Panc1 (cell line): Measurements from ENCODE around the gene RAB7B. TPM values are rescaled to one million over a fixed set of nuclear protein-coding genes. Genes with fewer than 3 reads are reported as not detected.

ENCODE experiments used
- ATAC-seq: fragments of 200-7000 bp; cut with Tn5 transposase; 2 replicates; pipeline ENCODE4 v1.9.1; 2020; ENCODE audit warnings: mild to moderate bottlenecking, moderate library complexity
- BruUV-seq: library from RNA; stranded (reverse); fragments of 400-500 nt; replicated peaks from 2 replicates; lab custom pipeline; 2021; lab: Mats Ljungman, UMichigan
- CTCF ChIA-PET: fragments of 300-600 bp; sonication (Branson Sonifier 250); formaldehyde crosslinking; loops from one replicate; lab custom pipeline; 2022; ENCODE audit warnings: antibody characterized with exemption; lab: Charles Lee
- POLR2A ChIA-PET: fragments of 300-600 bp; sonication (Branson Sonifier 250); formaldehyde crosslinking; loops from one replicate; lab custom pipeline; 2022; ENCODE audit warnings: antibody characterized with exemption; lab: Charles Lee
- DNase-seq: peaks from one replicate; pipeline ENCODE4 v3.0.0-alpha.2; 2010; ENCODE audit warnings: low read depth, low spot score
- H3K27ac ChIP-seq: 2 replicates; pipeline ENCODE4 v1.5.1; 2011; ENCODE audit warnings: mild to moderate bottlenecking, low read length, inconsistent platforms
- H3K27me3 ChIP-seq: fragments of 200-500 bp; sonication (Bioruptor generic); 2 replicates; pipeline ENCODE4 v1.6.0; 2014; ENCODE audit warnings: low read length, inconsistent platforms; ENCODE audit not compliant: control insufficient read depth, insufficient read depth
- H3K36me3 ChIP-seq: fragments of 200-500 bp; sonication (Bioruptor generic); 2 replicates; pipeline ENCODE4 v1.5.1; 2014; ENCODE audit warnings: inconsistent platforms, mild to moderate bottlenecking, low read length, moderate library complexity; ENCODE audit not compliant: control insufficient read depth, insufficient read depth
- H3K4me1 ChIP-seq: 2 replicates; pipeline ENCODE4 v1.5.1; 2011; ENCODE audit warnings: inconsistent platforms, mild to moderate bottlenecking, low read length, moderate library complexity; ENCODE audit not compliant: control insufficient read depth, insufficient read depth
- H3K4me3 ChIP-seq, 2 experiments: 2 replicates each; pipeline ENCODE4 v1.5.1; 2011 to 2012; ENCODE audit warnings: low read depth in 2 of 2, low read length in 2 of 2, mild to moderate bottlenecking in 2 of 2, inconsistent platforms in 1 of 2, moderate library complexity in 1 of 2
- H3K9me3 ChIP-seq: fragments of 200-500 bp; sonication (Bioruptor generic); 2 replicates; pipeline ENCODE4 v1.5.1; 2014; ENCODE audit warnings: low read depth, mild to moderate bottlenecking, inconsistent platforms, low read length, moderate library complexity; ENCODE audit not compliant: control insufficient read depth, insufficient read depth
- CTCF ChIP-seq: fragments of 450-650 bp; IDR thresholded peaks from 2 replicates; pipeline ENCODE4 v1.5.1; 2017; ENCODE audit warnings: mild to moderate bottlenecking
- POLR2AphosphoS5 ChIP-seq: IDR thresholded peaks from 2 replicates; pipeline ENCODE4 v1.6.1; 2012; ENCODE audit warnings: mild to moderate bottlenecking, low read depth, low read length, moderate library complexity
- REST ChIP-seq, 2 experiments: IDR thresholded peaks; 2 replicates each; pipeline ENCODE4 v1.6.1; 2011 to 2012; ENCODE audit warnings: low read depth in 2 of 2, control low read depth in 1 of 2, low read length in 1 of 2, mild to moderate bottlenecking in 1 of 2, moderate library complexity in 1 of 2; ENCODE audit not compliant: insufficient read depth in 1 of 2
- SIN3A ChIP-seq: IDR thresholded peaks from 2 replicates; pipeline ENCODE4 v1.6.1; 2012; ENCODE audit warnings: low read depth, mild to moderate bottlenecking, low read length, moderate library complexity, borderline replicate concordance; ENCODE audit not compliant: insufficient read depth
- TCF7L2 ChIP-seq: IDR thresholded peaks from 2 replicates; pipeline ENCODE4 v1.6.1; 2011; ENCODE audit warnings: mild to moderate bottlenecking, low read depth, low read length, inconsistent platforms
- in situ Hi-C: cut with HindIII; loops from 2 replicates; pipeline ENCODE4 v1.10.0; 2016; ENCODE audit warnings: low sequenced_read_pairs, low pct_unique_long_range_greater_than_20kb
- intact Hi-C: fragments of 100-400 bp; cut with micrococcal nuclease; formaldehyde crosslinking; loops from one replicate; pipeline ENCODE4 v1.10.0; 2022; ENCODE audit not compliant: unreplicated experiment
- total RNA-seq: library from RNA; stranded (reverse); gene quantifications from one replicate; pipeline ENCODE4 v1.2.1, GENCODE V29; 2021; ENCODE audit not compliant: unreplicated experiment

The RAB7B gene
- total RNA-seq, 1 experiment from 2014 or later: 0.05 TPM

GRCh38 chr1:205929496-205930194 is 73.5 kb downstream of the RAB7B start:
- no TSS peak for BruUV-seq
- Histone ChIP-seq H3K4me3 (no peak overlapping the region), H3K4me1 (peaks cover 6% of the 10 kb centered on the region; the same call in 1 of the 2 replicates), H3K36me3 (no peaks in the 10 kb centered on the region), H3K9me3 (no peaks in the 10 kb centered on the region), H3K27me3 (peaks cover 2% of the 10 kb centered on the region), H3K27ac (no peak overlapping the region)
- DNase-seq (no peak), ATAC-seq (no peak)
- intact Hi-C loops: no loop called here
- TF ChIP-seq POLR2AphosphoS5: no peak
- TF ChIP-seq REST (IDR thresholded peaks at IDR 0.05; ENCODE audit: insufficient read depth in 1 of 2, low read depth in 2 of 2, low read length in 1 of 2): no peak
- TF ChIP-seq SIN3A: no peak
- TF ChIP-seq TCF7L2: no peak
- no peak for TF ChIP-seq CTCF
- in situ Hi-C loops: no loop called here
- CTCF ChIA-PET: interaction anchor here (1.9 kb wide), 1 partner anchor 47 kb away, joined by 5 read pairs; no protein-coding TSS in a partner anchor
- POLR2A ChIA-PET: no interaction called here

GRCh38 chr1:205928317-205928716 is 74.9 kb downstream of the RAB7B start:
- no peak overlapping the region for H3K4me3 ChIP-seq
- no peaks in the 10 kb centered on the region for H3K9me3 ChIP-seq
- intact Hi-C loops: no loop called here
- no peaks in the 10 kb centered on the region for H3K36me3 ChIP-seq
- ATAC-seq: no peak
- no peak overlapping the region for H3K27ac ChIP-seq
- DNase-seq: no peak
- in situ Hi-C loops: no loop called here
- BruUV-seq: no TSS peak
- TF ChIP-seq CTCF (no peak), REST (IDR thresholded peaks at IDR 0.05; ENCODE audit: insufficient read depth in 1 of 2, low read depth in 2 of 2, low read length in 1 of 2) (no peak), POLR2AphosphoS5 (no peak), TCF7L2 (no peak), SIN3A (no peak)
- POLR2A ChIA-PET: no interaction called here
- CTCF ChIA-PET: interaction anchor here (1.9 kb wide), 1 partner anchor 49 kb away, joined by 5 read pairs; no protein-coding TSS in a partner anchor
- peaks cover 6% of the 10 kb centered on the region; the same call in 1 of the 2 replicates for H3K4me1 ChIP-seq
- H3K27me3 ChIP-seq: peaks cover 2% of the 10 kb centered on the region; the same call in 1 of the 2 replicates
